Breast epithelium (tissue), 4 donors: Measurements from ENCODE around the gene KCNG1. TPM values are rescaled to one million over a fixed set of nuclear protein-coding genes. Genes with fewer than 3 reads are reported as not detected.

Experiments
- DNase-seq, 2 donors: peaks; one replicate each; pipeline ENCODE4 v3.0.0-alpha.2; 2019; ENCODE audit warnings: low spot score in 2 of 2
- H3K27ac ChIP-seq, 2 donors: fragments of 200-600 bp; sonication (generic) in 1 of 2; one replicate each; pipeline ENCODE4 v1.5.1; 2016 to 2019; ENCODE audit warnings: mild to moderate bottlenecking in 1 of 2
- H3K27me3 ChIP-seq, 2 donors: fragments of 200-600 bp; sonication (generic) in 1 of 2; one replicate each; pipeline versions ENCODE4 v1.5.1 to v1.6.0; 2017 to 2019; ENCODE audit warnings: control low read depth in 1 of 2, mild to moderate bottlenecking in 1 of 2
- H3K36me3 ChIP-seq: fragments of 200-600 bp; one replicate; pipeline ENCODE4 v1.5.1; 2019
- H3K4me1 ChIP-seq, 2 donors: fragments of 200-600 bp; sonication (generic); one replicate each; pipeline ENCODE4 v1.5.1; 2016 to 2019; ENCODE audit warnings: control low read depth in 1 of 2
- H3K4me3 ChIP-seq, 3 donors: fragments of 200-600 bp; sonication (generic); 1 replicate in 2 of 3; 2 replicates in 1 of 3; pipeline ENCODE4 v1.5.1; 2016 to 2019; ENCODE audit warnings: mild to moderate bottlenecking in 3 of 3, moderate library complexity in 2 of 3
- H3K9me3 ChIP-seq, 2 donors: fragments of 200-600 bp; sonication (generic) in 1 of 2; one replicate each; pipeline ENCODE4 v1.5.1; 2016 to 2019; ENCODE audit warnings: control low read depth in 1 of 2
- POLR2A ChIP-seq: fragments of 450-650 bp; IDR thresholded peaks from one replicate; pipeline ENCODE4 v1.6.1; 2016; ENCODE audit warnings: antibody characterized with exemption, mild to moderate bottlenecking, moderate library complexity
- POLR2AphosphoS5 ChIP-seq, 3 donors: sonication (generic); formaldehyde crosslinking; IDR thresholded peaks; one replicate each; pipeline ENCODE4 v1.6.1; 2017; ENCODE audit warnings: antibody characterized with exemption in 3 of 3
- intact Hi-C: fragments of 100-400 bp; cut with DNase I; formaldehyde crosslinking; loops from one replicate; pipeline ENCODE4 v1.15.1; 2023; ENCODE audit warnings: low total_unique reads
- total RNA-seq, 3 donors: library from RNA; depleted of rRNA; stranded (reverse); fragments of >200 nt; gene quantifications; one replicate each; pipeline ENCODE4 v1.1.0, GENCODE V29; 2016
- TF ChIP-seq, protein P1 (sequence below), 3 donors: fragments of 450-650 bp; IDR thresholded peaks; one replicate each; pipeline ENCODE4 v1.5.1; 2016 to 2017; ENCODE audit warnings: antibody characterized with exemption in 3 of 3, mild to moderate bottlenecking in 3 of 3, moderate library complexity in 3 of 3

Gene KCNG1
- total RNA-seq, 3 donors from 2014 or later = 1.3 to 7.0 TPM; not detected in 1

DNA sequence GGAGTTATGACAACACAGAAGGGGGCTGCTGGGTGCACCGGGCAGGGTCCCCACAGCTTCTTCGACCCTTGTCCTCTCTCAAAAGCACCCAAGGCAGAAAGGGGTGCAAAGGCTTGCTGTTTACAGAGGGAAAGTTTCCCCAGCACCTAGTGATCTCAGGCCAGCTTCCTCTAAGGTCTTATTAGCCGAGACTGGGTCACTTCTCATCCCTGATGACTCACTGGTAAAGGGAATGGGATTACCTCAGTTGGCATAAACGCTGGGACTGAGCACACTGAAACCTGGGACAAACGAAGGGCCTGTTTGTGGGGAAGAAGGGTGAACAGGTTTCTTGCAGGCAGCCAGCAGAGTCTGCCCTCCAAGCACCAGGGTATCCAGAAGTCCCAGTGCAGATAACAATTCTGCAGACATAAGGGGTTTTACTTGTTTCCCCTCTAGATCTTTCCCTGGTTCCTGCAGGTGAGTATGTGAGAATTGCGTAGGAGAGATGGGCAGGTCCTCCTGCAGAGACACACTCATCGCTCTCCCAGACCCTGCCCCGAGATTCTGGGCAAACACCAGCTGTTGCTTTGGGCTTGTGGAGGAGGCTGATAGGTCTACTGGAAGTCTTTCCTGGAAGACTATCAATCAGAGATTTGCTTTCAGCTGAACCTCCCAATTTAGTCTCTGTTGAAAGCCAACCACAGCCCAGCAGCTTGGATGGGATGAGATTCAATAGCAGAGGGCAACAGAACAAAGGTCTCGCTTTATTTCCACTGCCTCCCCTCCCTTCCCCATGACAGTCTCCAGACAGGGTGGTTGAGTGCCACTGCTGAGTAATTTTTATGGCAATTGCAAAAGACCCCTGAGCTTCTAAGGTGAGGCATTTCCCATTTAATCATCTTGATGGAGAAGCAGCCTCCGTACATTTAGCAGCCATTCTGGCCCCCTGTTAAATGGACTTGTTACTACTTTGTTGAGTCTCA is 25.7 kb downstream of the KCNG1 start:
- H3K27ac ChIP-seq = no peak overlapping the region
- H3K9me3 ChIP-seq = no peaks in the 10 kb centered on the region
- peaks cover 0 to 3% of the 10 kb centered on the region in 2 donors for H3K27me3 ChIP-seq
- H3K4me1 ChIP-seq = no peaks in the 10 kb centered on the region
- H3K36me3 ChIP-seq = no peaks in the 10 kb centered on the region
- H3K4me3 ChIP-seq = no peak overlapping the region
- TF ChIP-seq POLR2A (no peak), POLR2AphosphoS5 (IDR thresholded peaks at IDR 0.05) (no peak)
- TF ChIP-seq, protein P1, sequence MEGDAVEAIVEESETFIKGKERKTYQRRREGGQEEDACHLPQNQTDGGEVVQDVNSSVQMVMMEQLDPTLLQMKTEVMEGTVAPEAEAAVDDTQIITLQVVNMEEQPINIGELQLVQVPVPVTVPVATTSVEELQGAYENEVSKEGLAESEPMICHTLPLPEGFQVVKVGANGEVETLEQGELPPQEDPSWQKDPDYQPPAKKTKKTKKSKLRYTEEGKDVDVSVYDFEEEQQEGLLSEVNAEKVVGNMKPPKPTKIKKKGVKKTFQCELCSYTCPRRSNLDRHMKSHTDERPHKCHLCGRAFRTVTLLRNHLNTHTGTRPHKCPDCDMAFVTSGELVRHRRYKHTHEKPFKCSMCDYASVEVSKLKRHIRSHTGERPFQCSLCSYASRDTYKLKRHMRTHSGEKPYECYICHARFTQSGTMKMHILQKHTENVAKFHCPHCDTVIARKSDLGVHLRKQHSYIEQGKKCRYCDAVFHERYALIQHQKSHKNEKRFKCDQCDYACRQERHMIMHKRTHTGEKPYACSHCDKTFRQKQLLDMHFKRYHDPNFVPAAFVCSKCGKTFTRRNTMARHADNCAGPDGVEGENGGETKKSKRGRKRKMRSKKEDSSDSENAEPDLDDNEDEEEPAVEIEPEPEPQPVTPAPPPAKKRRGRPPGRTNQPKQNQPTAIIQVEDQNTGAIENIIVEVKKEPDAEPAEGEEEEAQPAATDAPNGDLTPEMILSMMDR (IDR thresholded peaks at IDR 0.05) = no peak
- DNase-seq = no peak
- intact Hi-C loops = loop anchor here (2.0 kb wide), 1 partner anchor 310 kb away; no protein-coding TSS in a partner anchor

DNA sequence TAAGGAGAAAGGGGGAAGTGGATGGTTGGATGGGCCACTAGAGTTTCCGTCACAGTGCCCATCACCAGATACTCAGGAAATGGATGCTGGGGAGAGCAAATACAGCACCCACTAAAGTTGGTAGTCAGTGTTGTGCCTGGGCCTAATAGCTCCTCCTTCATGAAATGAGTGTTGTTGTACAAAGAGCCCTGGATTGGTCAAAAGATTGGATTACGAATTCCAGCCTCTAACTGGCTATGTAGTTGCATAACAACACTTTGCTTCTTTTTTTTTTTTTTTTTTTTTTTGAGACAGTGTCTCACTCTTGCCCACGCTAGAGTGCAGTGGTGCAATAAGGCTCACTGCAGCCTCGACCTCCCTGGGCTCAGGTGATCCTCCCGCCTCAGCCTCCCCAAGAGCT is 27.4 kb downstream of the KCNG1 start:
- DNase-seq = no peak
- intact Hi-C loops = no loop called here
- no peaks in the 10 kb centered on the region for H3K36me3 ChIP-seq
- H3K9me3 ChIP-seq = no peaks in the 10 kb centered on the region
- H3K4me1 ChIP-seq = no peaks in the 10 kb centered on the region
- peaks cover 0 to 3% of the 10 kb centered on the region in 2 donors for H3K27me3 ChIP-seq
- no peak overlapping the region for H3K4me3 ChIP-seq
- no peak overlapping the region for H3K27ac ChIP-seq
- TF ChIP-seq, protein P1 (IDR thresholded peaks at IDR 0.05) = no peak

DNA sequence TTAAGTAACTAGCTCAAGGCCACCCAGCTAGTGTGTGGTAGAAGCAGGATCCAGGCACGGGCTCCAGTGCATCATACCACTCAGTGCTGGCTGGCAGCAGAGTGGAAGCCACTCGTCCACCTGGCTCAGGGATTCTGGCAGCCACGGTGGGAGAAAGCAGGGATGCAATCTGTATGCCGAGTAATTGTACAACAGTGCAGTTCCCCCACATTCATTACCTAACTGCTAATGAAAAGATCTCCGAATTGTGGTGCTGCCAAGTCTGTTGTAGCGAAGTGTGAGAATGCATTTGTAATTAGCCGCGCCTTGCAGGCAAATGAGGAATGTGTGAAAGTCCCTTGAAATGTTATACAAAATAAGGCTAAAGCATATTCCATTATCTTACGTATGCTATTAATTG is 29.0 kb downstream of the KCNG1 start:
- TF ChIP-seq, protein P1 (IDR thresholded peaks at IDR 0.05) = no peak
- no peak for TF ChIP-seq POLR2AphosphoS5 (IDR thresholded peaks at IDR 0.05)
- TF ChIP-seq POLR2A = no peak
- Histone ChIP-seq H3K27me3 (peaks cover 0 to 8% of the 10 kb centered on the region in 2 donors), H3K36me3 (no peaks in the 10 kb centered on the region), H3K4me1 (no peaks in the 10 kb centered on the region), H3K27ac (no peak overlapping the region), H3K4me3 (no peak overlapping the region), H3K9me3 (no peaks in the 10 kb centered on the region)
- intact Hi-C loops = no loop called here
- no peak for DNase-seq

DNA sequence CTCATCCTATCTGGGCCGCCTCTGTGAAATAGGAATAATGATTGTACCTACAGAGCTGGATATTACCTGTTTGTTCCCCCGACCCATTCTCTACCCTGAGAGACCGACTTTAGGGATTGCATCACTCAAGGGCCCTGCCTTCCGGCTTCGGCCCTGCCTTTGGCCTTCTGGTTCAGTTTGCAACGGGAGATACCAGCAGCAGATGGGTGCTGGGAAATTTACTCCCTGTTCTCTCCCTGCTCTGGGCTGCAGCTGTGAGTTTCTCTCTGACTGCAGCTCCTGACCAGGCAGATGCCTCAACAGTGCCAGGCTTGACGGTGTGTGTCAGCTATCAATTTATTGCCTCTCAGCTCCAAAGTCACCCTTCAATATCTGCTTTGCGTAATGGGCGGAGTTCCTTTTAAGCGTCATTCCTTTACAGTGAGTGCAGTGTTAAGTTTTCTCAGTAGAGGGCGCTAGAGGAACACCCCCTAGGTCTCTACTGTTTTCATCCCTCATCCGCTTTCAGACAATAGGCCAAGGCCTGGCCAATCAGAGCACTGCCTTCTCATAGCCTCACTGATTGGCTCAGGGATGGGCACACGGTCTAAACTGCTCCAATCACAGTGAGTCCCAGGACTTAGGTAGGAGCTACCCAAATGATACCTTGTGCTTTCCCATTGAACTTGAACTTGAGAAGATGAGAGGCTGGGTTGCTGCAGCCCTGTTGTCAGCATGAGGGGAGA is 30.0 kb downstream of the KCNG1 start:
- H3K4me3 ChIP-seq = no peak overlapping the region
- H3K27ac ChIP-seq = peak overlapping the region; percentile 33 to 43
- no peaks in the 10 kb centered on the region for H3K9me3 ChIP-seq
- no peak for TF ChIP-seq POLR2AphosphoS5 (IDR thresholded peaks at IDR 0.05)
- TF ChIP-seq, protein P1 (IDR thresholded peaks at IDR 0.05) = peak in 2 of 3 donors; percentile 24 to 31
- DNase-seq = no peak
- intact Hi-C loops = no loop called here
- H3K36me3 ChIP-seq = no peaks in the 10 kb centered on the region
- H3K27me3 ChIP-seq = peaks cover 0 to 8% of the 10 kb centered on the region in 2 donors
- H3K4me1 ChIP-seq = no peaks in the 10 kb centered on the region

DNA sequence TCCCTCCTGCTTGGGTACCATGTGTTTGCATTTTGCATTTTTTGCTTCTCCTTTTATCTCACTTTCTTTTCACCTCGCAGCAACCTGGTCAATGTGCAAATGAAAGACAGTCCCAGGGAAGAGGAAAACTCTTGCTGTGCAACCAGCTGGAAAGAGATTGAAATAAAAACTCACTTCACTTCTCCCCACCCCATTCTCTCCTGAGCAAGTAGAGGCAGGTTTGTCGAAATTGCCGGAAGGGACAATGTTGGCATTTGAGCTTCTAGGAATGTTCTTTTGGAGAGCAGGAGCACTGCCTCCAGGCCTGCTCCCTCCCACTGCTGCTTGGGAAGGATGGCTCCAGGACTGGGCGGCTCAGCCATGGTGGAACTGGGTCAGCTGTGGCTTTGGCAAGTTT is 30.6 kb downstream of the KCNG1 start:
- Histone ChIP-seq H3K36me3 (no peaks in the 10 kb centered on the region), H3K27ac (no peak overlapping the region), H3K9me3 (no peaks in the 10 kb centered on the region), H3K4me1 (no peaks in the 10 kb centered on the region), H3K4me3 (no peak overlapping the region), H3K27me3 (peaks cover 0 to 8% of the 10 kb centered on the region in 2 donors)
- peak in 1 of 2 donors; percentile 67 for DNase-seq
- TF ChIP-seq POLR2AphosphoS5 (IDR thresholded peaks at IDR 0.05) (no peak), POLR2A (no peak)
- TF ChIP-seq, protein P1 (IDR thresholded peaks at IDR 0.05) = no peak
- intact Hi-C loops = no loop called here
